H1 (cell line): ENCODE results near the gene LNX2. TPM values are rescaled to one million over a fixed set of nuclear protein-coding genes. Genes with fewer than 3 reads are reported as not detected.

Experiments used
- CTCF ChIA-PET: fragments of 300-600 bp; sonication (Branson Sonifier 250); formaldehyde crosslinking; loops from one replicate; lab custom pipeline; 2021; ENCODE audit not compliant: partially characterized antibody; lab: Charles Lee
- POLR2A ChIA-PET: fragments of 300-600 bp; sonication (Branson Sonifier 250); formaldehyde crosslinking; loops from one replicate; lab custom pipeline; 2021; ENCODE audit warnings: inconsistent platforms; ENCODE audit not compliant: partially characterized antibody; lab: Charles Lee
- DNase-seq, 2 experiments: peaks; one replicate each; pipeline versions ENCODE4 v3.0.0 to v3.0.0-alpha.2; 2010 to 2022; ENCODE audit warnings: low spot score in 2 of 2, low read depth in 1 of 2, mixed read lengths in 1 of 2
- FAIRE-seq: peaks from 2 replicates; lab custom pipeline; 2011; peaks lifted over from hg19 to GRCh38; lab: Jason Lieb, UNC
- H2AFZ ChIP-seq: 2 replicates; pipeline ENCODE4 v1.8.1; 2012; ENCODE audit warnings: low read length, inconsistent platforms
- H2AK5ac ChIP-seq: 2 replicates; pipeline ENCODE4 v1.6.1; 2013; ENCODE audit warnings: low read depth, low read length
- H2BK120ac ChIP-seq: replicated peaks from 2 replicates; pipeline ENCODE3; 2013; ENCODE audit warnings: low read depth, low read length, inconsistent platforms
- H2BK12ac ChIP-seq: 2 replicates; pipeline ENCODE4 v1.6.1; 2013; ENCODE audit warnings: low read depth, low read length
- H2BK15ac ChIP-seq: 2 replicates; pipeline ENCODE4 v1.6.1; 2013; ENCODE audit warnings: low read length
- H2BK20ac ChIP-seq: 2 replicates; pipeline ENCODE4 v1.6.1; 2013; ENCODE audit warnings: low read length
- H2BK5ac ChIP-seq: 2 replicates; pipeline ENCODE4 v1.6.1; 2013; ENCODE audit warnings: low read depth, low read length
- H3K14ac ChIP-seq: 2 replicates; pipeline ENCODE4 v1.6.1; 2013; ENCODE audit warnings: inconsistent platforms; ENCODE audit not compliant: insufficient read length
- H3K18ac ChIP-seq: 2 replicates; pipeline ENCODE4 v1.6.1; 2013; ENCODE audit warnings: low read length; ENCODE audit errors: extremely low read depth
- H3K23ac ChIP-seq: 2 replicates; pipeline ENCODE4 v1.6.1; 2013; ENCODE audit warnings: inconsistent platforms; ENCODE audit not compliant: insufficient read length
- H3K23me2 ChIP-seq: 2 replicates; pipeline ENCODE4 v1.6.1; 2013; ENCODE audit warnings: low read depth, low read length
- H3K27ac ChIP-seq: 2 replicates; pipeline ENCODE4 v1.6.1; 2011; ENCODE audit warnings: low read depth, low read length, inconsistent platforms
- H3K27me3 ChIP-seq, 4 experiments: replicated peaks in 1 of 4; 1 replicate in 1 of 4; 2 replicates in 3 of 4; pipeline versions ENCODE4 v1.6.1 to v1.8.1; 2011 to 2013; ENCODE audit warnings: low read length in 3 of 4, mild to moderate bottlenecking in 3 of 4, inconsistent platforms in 2 of 4, mixed read lengths in 2 of 4, moderate library complexity in 1 of 4; ENCODE audit not compliant: control insufficient read depth in 3 of 4, insufficient read depth in 3 of 4; ENCODE audit errors: extremely low read depth in 1 of 4
- H3K36me3 ChIP-seq, 4 experiments: 2 replicates each; pipeline versions ENCODE4 v1.6.1 to v1.8.1; 2011 to 2013; ENCODE audit warnings: mild to moderate bottlenecking in 4 of 4, low read length in 3 of 4, moderate library complexity in 2 of 4, control low read depth in 1 of 4, inconsistent platforms in 1 of 4; ENCODE audit not compliant: insufficient read depth in 4 of 4, control insufficient read depth in 2 of 4
- H3K4ac ChIP-seq: replicated peaks from 2 replicates; pipeline ENCODE3; 2013; ENCODE audit warnings: low read length, low read depth, mixed read lengths, inconsistent platforms; ENCODE audit not compliant: insufficient read length
- H3K4me1 ChIP-seq, 4 experiments: replicated peaks in 1 of 4; 1 replicate in 1 of 4; 2 replicates in 3 of 4; pipeline versions ENCODE4 v1.6.1 to v1.8.1; 2011 to 2013; ENCODE audit warnings: low read length in 3 of 4, inconsistent platforms in 2 of 4, mixed read lengths in 1 of 4; ENCODE audit not compliant: insufficient read depth in 4 of 4, control insufficient read depth in 3 of 4
- H3K4me2 ChIP-seq, 2 experiments: 2 replicates each; pipeline versions ENCODE4 v1.6.1 to v1.8.1; 2011 to 2013; ENCODE audit warnings: low read depth in 2 of 2, low read length in 2 of 2, control low read depth in 1 of 2, inconsistent platforms in 1 of 2, mild to moderate bottlenecking in 1 of 2; ENCODE audit not compliant: insufficient read depth in 1 of 2
- H3K4me3 ChIP-seq, 4 experiments: fragments of 200-600, 300-600 bp in 1 of 4; sonication (generic), shearing (Covaris generic), sonication (Bioruptor Twin) in 1 of 4; 2 replicates each; pipeline versions ENCODE4 v1.5.1 to v1.8.1; 2011 to 2016; ENCODE audit warnings: low read length in 4 of 4, low read depth in 3 of 4, control low read depth in 2 of 4, inconsistent platforms in 2 of 4, mild to moderate bottlenecking in 2 of 4, mixed read lengths in 1 of 4, moderate library complexity in 1 of 4; ENCODE audit not compliant: insufficient read depth in 2 of 4; ENCODE audit errors: extremely low read depth in 1 of 4
- H3K56ac ChIP-seq: replicated peaks from 2 replicates; pipeline ENCODE3; 2013; ENCODE audit warnings: low read depth, mild to moderate bottlenecking, mixed read lengths, low read length, inconsistent platforms; ENCODE audit not compliant: insufficient read length
- H3K79me1 ChIP-seq: 2 replicates; pipeline ENCODE4 v1.6.1; 2013; ENCODE audit warnings: low read depth, low read length, control low read depth
- H3K79me2 ChIP-seq, 2 experiments: 2 replicates each; pipeline versions ENCODE4 v1.6.1 to v1.8.1; 2012 to 2013; ENCODE audit warnings: low read length in 2 of 2, mild to moderate bottlenecking in 2 of 2, inconsistent platforms in 1 of 2; ENCODE audit not compliant: insufficient read depth in 2 of 2, control insufficient read depth in 1 of 2
- H3K9ac ChIP-seq, 4 experiments: replicated peaks in 1 of 4; 1 replicate in 1 of 4; 2 replicates in 3 of 4; pipeline versions ENCODE4 v1.6.1 to v1.8.1; 2011 to 2013; ENCODE audit warnings: low read depth in 3 of 4, low read length in 3 of 4, control low read depth in 2 of 4, mild to moderate bottlenecking in 2 of 4, moderate library complexity in 2 of 4, inconsistent platforms in 1 of 4; ENCODE audit errors: extremely low read depth in 1 of 4
- H3K9me3 ChIP-seq, 2 experiments: 2 replicates each; pipeline versions ENCODE4 v1.6.1 to v1.8.1; 2012 to 2013; ENCODE audit warnings: mild to moderate bottlenecking in 2 of 2, moderate library complexity in 2 of 2, control low read depth in 1 of 2, inconsistent platforms in 1 of 2, low read depth in 1 of 2, low read length in 1 of 2, mixed read lengths in 1 of 2; ENCODE audit not compliant: insufficient read depth in 2 of 2
- H4K20me1 ChIP-seq, 2 experiments: replicated peaks in 1 of 2; 2 replicates each; pipeline versions ENCODE3 to v1.8.1; 2011 to 2013; ENCODE audit warnings: inconsistent platforms in 2 of 2, low read length in 2 of 2, mild to moderate bottlenecking in 1 of 2; ENCODE audit not compliant: insufficient read depth in 2 of 2, control insufficient read depth in 1 of 2
- H4K5ac ChIP-seq: 2 replicates; pipeline ENCODE4 v1.6.1; 2013; ENCODE audit warnings: low read length, low read depth, mixed read lengths, inconsistent platforms; ENCODE audit not compliant: insufficient read length
- H4K8ac ChIP-seq: 2 replicates; pipeline ENCODE4 v1.8.0; 2013; ENCODE audit warnings: mild to moderate bottlenecking, moderate library complexity, low read length, inconsistent platforms; ENCODE audit not compliant: insufficient read depth; ENCODE audit errors: extremely low read depth
- H4K91ac ChIP-seq: replicated peaks from 2 replicates; pipeline ENCODE3; 2013; ENCODE audit warnings: low read length, mixed read lengths, inconsistent platforms; ENCODE audit not compliant: insufficient read length
- ASH2L ChIP-seq: fragments of 200-600, 300-600 bp; sonication (generic); IDR thresholded peaks from one replicate; pipeline ENCODE4 v1.7.1; 2017; ENCODE audit warnings: low read length
- CEBPB ChIP-seq: IDR thresholded peaks from 2 replicates; pipeline ENCODE4 v1.6.1; 2012; ENCODE audit warnings: low read depth, low read length
- CHD2 ChIP-seq: IDR thresholded peaks from 2 replicates; pipeline ENCODE4 v1.6.1; 2012; ENCODE audit warnings: low read length, improper control_type of control experiment
- HDAC6 ChIP-seq: IDR thresholded peaks from one replicate; pipeline ENCODE4 v1.7.1; 2012; ENCODE audit warnings: low read depth, mild to moderate bottlenecking, inconsistent platforms, low read length, moderate library complexity
- RBBP5 ChIP-seq: IDR thresholded peaks from 2 replicates; pipeline ENCODE4 v1.7.1; 2012; ENCODE audit warnings: low read depth, mild to moderate bottlenecking, inconsistent platforms, low read length, moderate library complexity, borderline replicate concordance
- RFX5 ChIP-seq: IDR thresholded peaks from 2 replicates; pipeline ENCODE4 v1.6.1; 2011; ENCODE audit warnings: low read depth, low read length, improper control_type of control experiment, borderline replicate concordance
- WGBS, 2 experiments: shearing (Covaris generic) in 1 of 2; methylation state at CpG; one replicate each; pipeline versions ENCODE4 v1.1.6 to v1.1.7; 2013 to 2015; ENCODE audit warnings: low lambda C conversion rate in 2 of 2, mixed read lengths in 2 of 2, inconsistent platforms in 1 of 2, low coverage in 1 of 2, missing lambda C conversion rate in 1 of 2; ENCODE audit not compliant: insufficient replicate concordance in 2 of 2, insufficient coverage in 1 of 2, insufficient read length in 1 of 2; ENCODE audit errors: extremely low coverage in 1 of 2, missing lambda C conversion rate in 1 of 2; 5-methylcytosine and 5-hydroxymethylcytosine counted together
- polyA plus RNA-seq, 7 experiments: library from polyadenylated mRNA; depleted of rRNA in 3 of 7; stranded (reverse) in 5 of 7; unstranded in 2 of 7; fragments of >200 nt in 5 of 7; fragments of 200-250 nt in 2 of 7; gene quantifications; 1 replicate in 5 of 7; 2 replicates in 1 of 7; 4 replicates in 1 of 7; pipeline versions ENCODE4 v1.2.1 to v1.2.3, GENCODE V29; 2011 to 2013; ENCODE audit warnings: missing spikeins in 2 of 7, mixed read lengths in 2 of 7
- total RNA-seq: library from RNA; stranded (reverse); fragmentation: NEBNext Ultra II Directional; extraction: Animal tissue kit (Norgen Biotek cat#: 25700); gene quantifications from 2 replicates; pipeline ENCODE4 v1.2.1, GENCODE V29; 2021

LNX2 gene
- total and polyA plus RNA-seq, 2 of the 8 experiments (the other 6 are each of a cell fraction or from before 2014, with no cell fraction given): 6.4 to 13.9 TPM

DNA sequence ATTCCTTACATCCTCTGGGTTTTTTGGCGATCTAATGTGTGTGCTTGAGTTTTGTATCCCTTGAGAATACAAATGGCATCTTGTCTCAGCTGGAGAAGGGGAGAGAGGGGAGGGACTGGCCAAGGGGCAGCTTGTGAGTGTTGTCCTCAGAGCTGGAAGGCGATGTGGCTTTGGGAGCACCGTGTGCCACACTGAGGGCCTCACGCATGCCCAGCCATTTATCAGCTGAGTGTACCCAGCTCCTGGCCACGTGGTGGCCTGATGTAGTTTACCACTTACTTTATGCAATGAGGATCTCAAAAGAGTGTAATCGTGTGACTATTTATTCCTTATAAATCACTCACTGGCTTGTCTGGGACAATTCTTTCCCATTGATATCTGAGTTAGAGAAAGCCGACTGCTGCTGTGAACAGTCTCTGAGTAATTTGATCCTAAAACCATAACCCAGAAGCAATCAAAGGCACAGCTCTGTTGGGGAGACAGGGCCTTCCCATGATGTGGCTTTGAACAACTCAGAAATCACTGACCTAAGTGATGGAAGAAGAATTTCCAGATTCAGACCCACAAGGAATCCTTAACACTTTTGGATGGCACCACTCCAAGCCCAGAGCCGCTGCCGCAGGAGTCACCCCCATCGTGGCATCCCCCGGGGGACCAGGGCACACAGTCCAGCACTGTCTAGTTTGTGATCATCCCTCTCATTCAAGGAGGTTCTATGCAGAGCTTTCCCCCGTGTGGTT, 116.0 kb downstream of the LNX2 start:
- H3K79me1 ChIP-seq: no peaks in the 10 kb centered on the region
- H3K23ac ChIP-seq: no peak overlapping the region
- H3K56ac ChIP-seq: no peak overlapping the region
- no peaks in the 10 kb centered on the region for H3K27me3 ChIP-seq
- H4K91ac ChIP-seq: no peak overlapping the region
- H3K27ac ChIP-seq: no peak overlapping the region
- no peaks in the 10 kb centered on the region for H3K4me1 ChIP-seq
- H3K36me3 ChIP-seq: no peaks in the 10 kb centered on the region
- WGBS, 2 experiments: 82% methylated on average over 12 of the region's 12 CpGs; no CpG with 5 or more reads in 1 of the 2 experiments
- no peak overlapping the region; the same call in 1 of the 2 replicates for H4K8ac ChIP-seq
- H3K4me3 ChIP-seq: no peak overlapping the region
- no peak overlapping the region for H2BK12ac ChIP-seq
- FAIRE-seq (no peak), DNase-seq (no peak)
- no peak overlapping the region for H3K14ac ChIP-seq
- H2AK5ac ChIP-seq: no peak overlapping the region
- no peak overlapping the region for H3K18ac ChIP-seq
- peak overlapping the region; percentile 18; the same call in 1 of the 2 replicates for H2AFZ ChIP-seq
- H2BK5ac ChIP-seq: no peak overlapping the region
- H3K4me2 ChIP-seq: no peak overlapping the region
- H2BK20ac ChIP-seq: no peak overlapping the region
- H4K20me1 ChIP-seq: no peaks in the 10 kb centered on the region
- POLR2A ChIA-PET: no interaction called here
- CTCF ChIA-PET: interaction anchor here (0.8 to 1.3 kb wide), 3 partner anchors 126 to 532 kb away, joined by 3 read pairs; no protein-coding TSS in a partner anchor
- H2BK15ac ChIP-seq: no peak overlapping the region
- H4K5ac ChIP-seq: no peak overlapping the region
- no peaks in the 10 kb centered on the region for H3K79me2 ChIP-seq
- H3K9ac ChIP-seq: no peak overlapping the region
- H2BK120ac ChIP-seq: no peak overlapping the region
- TF ChIP-seq CEBPB: no peak
- TF ChIP-seq RFX5: no peak
- TF ChIP-seq RBBP5: no peak
- TF ChIP-seq HDAC6: no peak
- no peak for TF ChIP-seq ASH2L
- no peak for TF ChIP-seq CHD2
- H3K23me2 ChIP-seq: no peaks in the 10 kb centered on the region
- H3K4ac ChIP-seq: no peak overlapping the region
- H3K9me3 ChIP-seq: no peaks in the 10 kb centered on the region
